Measurements from ENCODE around the gene NIFK.
"Not testable (repeated sequence)": the region's sequence is repeated elsewhere in the genome, so short reads cannot be mapped to it uniquely, and the experiment has no call there.

Gene NIFK

GRCh38 chr2:121734544-121734943 is 2.1 kb downstream of the NIFK start:
- H3K36me3 ChIP-seq (ENCODE audit: control insufficient read depth in 1 of 2, insufficient read depth in 2 of 2, low read length in 2 of 2) = peaks cover 8 to 38% of the 10 kb centered on the region in 2 donors
- not testable (repeated sequence) for H3K27ac ChIP-seq (ENCODE audit: low read depth, low read length); H3K27me3 ChIP-seq (ENCODE audit: control insufficient read depth in 1 of 2, insufficient read depth in 2 of 2, low read length in 2 of 2); H3K9me3 ChIP-seq (ENCODE audit: control insufficient read depth in 1 of 2, low read length in 2 of 2); H3K4me3 ChIP-seq (ENCODE audit: low read depth in 1 of 2, low read length in 2 of 2); H3K9ac ChIP-seq (ENCODE audit: low read depth in 1 of 2, low read length in 2 of 2); H3K4me1 ChIP-seq (ENCODE audit: control insufficient read depth in 1 of 2, insufficient read depth in 2 of 2, low read length in 2 of 2)

GRCh38 chr2:121731366-121731765 is 5.3 kb downstream of the NIFK start:
- H3K36me3 ChIP-seq (ENCODE audit: control insufficient read depth in 1 of 2, insufficient read depth in 2 of 2, low read length in 2 of 2) = peaks cover 22 to 65% of the 10 kb centered on the region in 2 donors
- peaks cover 6 to 7% of the 10 kb centered on the region in 2 donors for H3K4me1 ChIP-seq (ENCODE audit: control insufficient read depth in 1 of 2, insufficient read depth in 2 of 2, low read length in 2 of 2)
- H3K9me3 ChIP-seq (ENCODE audit: control insufficient read depth in 1 of 2, low read length in 2 of 2) = no peaks in the 10 kb centered on the region
- no peak overlapping the region for H3K9ac ChIP-seq (ENCODE audit: low read depth in 1 of 2, low read length in 2 of 2)
- H3K27ac ChIP-seq (ENCODE audit: low read depth, low read length) = no peak overlapping the region
- no peak overlapping the region for H3K4me3 ChIP-seq (ENCODE audit: low read depth in 1 of 2, low read length in 2 of 2)
- H3K27me3 ChIP-seq (ENCODE audit: control insufficient read depth in 1 of 2, insufficient read depth in 2 of 2, low read length in 2 of 2) = no peaks in the 10 kb centered on the region

- H3K4me3 ChIP-seq (ENCODE audit: low read depth in 1 of 2, low read length in 2 of 2) = no peak overlapping the region
- H3K9ac ChIP-seq (ENCODE audit: low read depth in 1 of 2, low read length in 2 of 2) = no peak overlapping the region
- H3K27ac ChIP-seq (ENCODE audit: low read depth, low read length) = no peak overlapping the region
- peaks cover 22 to 57% of the 10 kb centered on the region in 2 donors for H3K36me3 ChIP-seq (ENCODE audit: control insufficient read depth in 1 of 2, insufficient read depth in 2 of 2, low read length in 2 of 2)
- H3K4me1 ChIP-seq (ENCODE audit: control insufficient read depth in 1 of 2, insufficient read depth in 2 of 2, low read length in 2 of 2) = no peaks in the 10 kb centered on the region
- H3K9me3 ChIP-seq (ENCODE audit: control insufficient read depth in 1 of 2, low read length in 2 of 2) = no peaks in the 10 kb centered on the region
- no peaks in the 10 kb centered on the region for H3K27me3 ChIP-seq (ENCODE audit: control insufficient read depth in 1 of 2, insufficient read depth in 2 of 2, low read length in 2 of 2)
These were observed 8.7 kb downstream of the NIFK start for GRCh38 chr2:121727950-121728349.

GRCh38 chr2:121727332-121727731 is 9.3 kb downstream of the NIFK start:
- H3K27ac ChIP-seq (ENCODE audit: low read depth, low read length) = no peak overlapping the region
- no peak overlapping the region for H3K4me3 ChIP-seq (ENCODE audit: low read depth in 1 of 2, low read length in 2 of 2)
- H3K4me1 ChIP-seq (ENCODE audit: control insufficient read depth in 1 of 2, insufficient read depth in 2 of 2, low read length in 2 of 2) = no peaks in the 10 kb centered on the region
- H3K27me3 ChIP-seq (ENCODE audit: control insufficient read depth in 1 of 2, insufficient read depth in 2 of 2, low read length in 2 of 2) = no peaks in the 10 kb centered on the region
- peaks cover 22 to 53% of the 10 kb centered on the region in 2 donors for H3K36me3 ChIP-seq (ENCODE audit: control insufficient read depth in 1 of 2, insufficient read depth in 2 of 2, low read length in 2 of 2)
- H3K9ac ChIP-seq (ENCODE audit: low read depth in 1 of 2, low read length in 2 of 2) = no peak overlapping the region
- H3K9me3 ChIP-seq (ENCODE audit: control insufficient read depth in 1 of 2, low read length in 2 of 2) = no peaks in the 10 kb centered on the region

GRCh38 chr2:121723316-121723715 is 13.4 kb downstream of the NIFK start:
- Histone ChIP-seq H3K27me3 (ENCODE audit: control insufficient read depth in 1 of 2, insufficient read depth in 2 of 2, low read length in 2 of 2) (no peaks in the 10 kb centered on the region), H3K9ac (ENCODE audit: low read depth in 1 of 2, low read length in 2 of 2) (no peak overlapping the region), H3K4me3 (ENCODE audit: low read depth in 1 of 2, low read length in 2 of 2) (no peak overlapping the region), H3K36me3 (ENCODE audit: control insufficient read depth in 1 of 2, insufficient read depth in 2 of 2, low read length in 2 of 2) (peaks cover 6 to 17% of the 10 kb centered on the region in 2 donors), H3K27ac (ENCODE audit: low read depth, low read length) (no peak overlapping the region), H3K4me1 (ENCODE audit: control insufficient read depth in 1 of 2, insufficient read depth in 2 of 2, low read length in 2 of 2) (no peaks in the 10 kb centered on the region), H3K9me3 (ENCODE audit: control insufficient read depth in 1 of 2, low read length in 2 of 2) (no peaks in the 10 kb centered on the region)

GRCh38 chr2:121722479-121722878 is 14.2 kb downstream of the NIFK start:
- Histone ChIP-seq H3K4me1 (ENCODE audit: control insufficient read depth in 1 of 2, insufficient read depth in 2 of 2, low read length in 2 of 2) (no peaks in the 10 kb centered on the region), H3K9me3 (ENCODE audit: control insufficient read depth in 1 of 2, low read length in 2 of 2) (no peaks in the 10 kb centered on the region), H3K27me3 (ENCODE audit: control insufficient read depth in 1 of 2, insufficient read depth in 2 of 2, low read length in 2 of 2) (no peaks in the 10 kb centered on the region), H3K9ac (ENCODE audit: low read depth in 1 of 2, low read length in 2 of 2) (no peak overlapping the region), H3K4me3 (ENCODE audit: low read depth in 1 of 2, low read length in 2 of 2) (no peak overlapping the region), H3K36me3 (ENCODE audit: control insufficient read depth in 1 of 2, insufficient read depth in 2 of 2, low read length in 2 of 2) (peaks cover 6 to 8% of the 10 kb centered on the region in 2 donors), H3K27ac (ENCODE audit: low read depth, low read length) (no peak overlapping the region)

GRCh38 chr2:121721926-121722325 is 14.7 kb downstream of the NIFK start:
- no peak overlapping the region for H3K27ac ChIP-seq (ENCODE audit: low read depth, low read length)
- H3K4me3 ChIP-seq (ENCODE audit: low read depth in 1 of 2, low read length in 2 of 2) = no peak overlapping the region
- H3K9ac ChIP-seq (ENCODE audit: low read depth in 1 of 2, low read length in 2 of 2) = no peak overlapping the region

GRCh38 chr2:121717529-121717928 is 19.1 kb downstream of the NIFK start:
- no peaks in the 10 kb centered on the region for H3K27me3 ChIP-seq (ENCODE audit: control insufficient read depth in 1 of 2, insufficient read depth in 2 of 2, low read length in 2 of 2)
- H3K36me3 ChIP-seq (ENCODE audit: control insufficient read depth in 1 of 2, insufficient read depth in 2 of 2, low read length in 2 of 2) = no peaks in the 10 kb centered on the region
- H3K4me1 ChIP-seq (ENCODE audit: control insufficient read depth in 1 of 2, insufficient read depth in 2 of 2, low read length in 2 of 2) = no peaks in the 10 kb centered on the region
- no peak overlapping the region for H3K27ac ChIP-seq (ENCODE audit: low read depth, low read length)
- no peak overlapping the region for H3K4me3 ChIP-seq (ENCODE audit: low read depth in 1 of 2, low read length in 2 of 2)
- no peak overlapping the region for H3K9ac ChIP-seq (ENCODE audit: low read depth in 1 of 2, low read length in 2 of 2)
- no peaks in the 10 kb centered on the region for H3K9me3 ChIP-seq (ENCODE audit: control insufficient read depth in 1 of 2, low read length in 2 of 2)

More at GRCh38 chr2:121721926-121722325, 14.7 kb downstream of the NIFK start:
- no peaks in the 10 kb centered on the region for H3K27me3 ChIP-seq (ENCODE audit: control insufficient read depth in 1 of 2, insufficient read depth in 2 of 2, low read length in 2 of 2)
- peaks cover 2 to 3% of the 10 kb centered on the region in 2 donors for H3K36me3 ChIP-seq (ENCODE audit: control insufficient read depth in 1 of 2, insufficient read depth in 2 of 2, low read length in 2 of 2)
- H3K9me3 ChIP-seq (ENCODE audit: control insufficient read depth in 1 of 2, low read length in 2 of 2) = no peaks in the 10 kb centered on the region
- no peaks in the 10 kb centered on the region for H3K4me1 ChIP-seq (ENCODE audit: control insufficient read depth in 1 of 2, insufficient read depth in 2 of 2, low read length in 2 of 2)

- Histone ChIP-seq H3K27ac (ENCODE audit: low read depth, low read length) (no peak overlapping the region), H3K27me3 (ENCODE audit: control insufficient read depth in 1 of 2, insufficient read depth in 2 of 2, low read length in 2 of 2) (no peaks in the 10 kb centered on the region), H3K9ac (ENCODE audit: low read depth in 1 of 2, low read length in 2 of 2) (no peak overlapping the region), H3K4me3 (ENCODE audit: low read depth in 1 of 2, low read length in 2 of 2) (no peak overlapping the region), H3K4me1 (ENCODE audit: control insufficient read depth in 1 of 2, insufficient read depth in 2 of 2, low read length in 2 of 2) (no peaks in the 10 kb centered on the region), H3K36me3 (ENCODE audit: control insufficient read depth in 1 of 2, insufficient read depth in 2 of 2, low read length in 2 of 2) (no peaks in the 10 kb centered on the region), H3K9me3 (ENCODE audit: control insufficient read depth in 1 of 2, low read length in 2 of 2) (no peaks in the 10 kb centered on the region)
These were observed 20.5 kb downstream of the NIFK start for GRCh38 chr2:121716126-121716525.

- peaks cover 9 to 13% of the 10 kb centered on the region in 2 donors for H3K4me1 ChIP-seq (ENCODE audit: control insufficient read depth in 1 of 2, insufficient read depth in 2 of 2, low read length in 2 of 2)
- not testable (repeated sequence) for H3K9ac ChIP-seq (ENCODE audit: low read depth in 1 of 2, low read length in 2 of 2); H3K36me3 ChIP-seq (ENCODE audit: control insufficient read depth in 1 of 2, insufficient read depth in 2 of 2, low read length in 2 of 2); H3K4me3 ChIP-seq (ENCODE audit: low read depth in 1 of 2, low read length in 2 of 2); H3K9me3 ChIP-seq (ENCODE audit: control insufficient read depth in 1 of 2, low read length in 2 of 2); H3K27me3 ChIP-seq (ENCODE audit: control insufficient read depth in 1 of 2, insufficient read depth in 2 of 2, low read length in 2 of 2); H3K27ac ChIP-seq (ENCODE audit: low read depth, low read length)
These were observed 25.2 kb downstream of the NIFK start for GRCh38 chr2:121711481-121711880.

Measured in duodenal mucosa (tissue), 2 donors.